Stromal cell of bone marrow (primary cell): Measurements from ENCODE around the gene PPP2R3B.
"Not testable (repeated sequence)": the region's sequence is repeated elsewhere in the genome, so short reads cannot be mapped to it uniquely, and the experiment has no call there.

Experiments used
- DNase-seq: peaks from one replicate; pipeline ENCODE4 v3.0.0-alpha.2; 2012; ENCODE audit warnings: low read depth

PPP2R3B gene

GRCh38 chrX:319579-320125 is 67.1 kb downstream of the PPP2R3B start:
- DNase-seq = no peak

GRCh38 chrX:318739-319578 is 67.7 kb downstream of the PPP2R3B start, which contains the start of gene GTPBP6:
TSS of gene GTPBP6 (minus strand) at chrX:318796. CDS start at chrX:318787, 9 bp downstream.
- DNase-seq = peak; percentile 99

DNA sequence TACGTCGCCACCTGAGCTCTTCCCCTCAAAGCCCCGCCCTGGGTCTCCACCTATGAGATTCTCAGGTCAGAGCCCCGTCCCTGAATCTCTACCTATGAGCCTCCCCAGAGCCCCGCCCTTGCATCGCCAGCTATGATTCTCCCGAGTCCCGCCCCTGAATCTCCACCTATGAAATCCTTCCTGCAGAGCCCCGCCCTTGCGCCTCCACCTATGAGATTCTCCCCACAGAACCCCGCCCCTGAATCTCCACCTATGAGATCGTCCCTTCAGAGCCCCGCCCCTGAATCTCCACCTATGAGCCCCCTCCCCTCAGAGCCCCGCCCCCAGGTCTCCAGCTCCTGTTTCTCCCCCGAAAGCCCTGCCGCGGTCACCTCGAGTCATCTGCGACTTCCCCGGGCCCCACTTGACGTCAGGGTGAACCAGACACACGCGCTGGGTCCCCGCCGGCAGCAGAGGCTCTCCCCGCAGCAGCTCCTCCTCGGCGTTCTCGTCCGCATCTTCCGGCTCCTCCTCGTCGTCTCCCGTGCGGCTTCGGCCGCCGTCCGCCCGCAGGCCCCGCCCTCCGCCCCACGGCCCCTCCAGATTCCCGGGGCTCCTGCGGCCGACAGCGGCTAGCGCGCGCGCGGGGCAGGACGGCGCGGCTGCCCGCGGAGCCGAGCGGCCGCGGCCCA is 68.5 kb downstream of the PPP2R3B start:
- DNase-seq = peak; percentile 98

GRCh38 chrX:317424-318067 is 69.2 kb downstream of the PPP2R3B start:
- DNase-seq = no peak

GRCh38 chrX:316351-317325 is 70.1 kb downstream of the PPP2R3B start:
- DNase-seq = no peak

- DNase-seq = no peak
Measured at GRCh38 chrX:314781-315595, 71.7 kb downstream of the PPP2R3B start.

DNA sequence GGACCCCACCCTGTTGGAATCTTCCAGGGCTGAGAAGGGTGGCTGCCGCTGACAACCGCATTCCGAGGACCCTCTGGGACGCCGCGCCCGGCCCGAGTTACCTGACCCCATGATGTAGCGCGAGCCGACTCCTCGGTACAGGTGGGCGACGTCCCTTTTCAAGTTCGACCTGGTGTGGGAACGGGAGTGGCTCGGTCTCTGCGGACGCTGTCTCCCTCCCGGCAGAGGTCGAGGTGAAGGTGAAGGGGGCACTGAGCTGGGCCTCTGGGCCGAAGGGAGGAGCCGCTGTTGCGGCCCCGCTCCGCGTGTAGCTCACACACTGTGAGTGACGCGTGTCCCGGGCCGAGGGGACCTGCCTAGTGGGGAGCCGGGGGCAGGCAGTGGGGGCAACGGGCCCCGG is 72.7 kb downstream of the PPP2R3B start:
- no peak for DNase-seq

GRCh38 chrX:313546-313945 is 73.2 kb downstream of the PPP2R3B start:
- DNase-seq = no peak

GRCh38 chrX:312621-313331 is 73.9 kb downstream of the PPP2R3B start:
- no peak for DNase-seq

DNA sequence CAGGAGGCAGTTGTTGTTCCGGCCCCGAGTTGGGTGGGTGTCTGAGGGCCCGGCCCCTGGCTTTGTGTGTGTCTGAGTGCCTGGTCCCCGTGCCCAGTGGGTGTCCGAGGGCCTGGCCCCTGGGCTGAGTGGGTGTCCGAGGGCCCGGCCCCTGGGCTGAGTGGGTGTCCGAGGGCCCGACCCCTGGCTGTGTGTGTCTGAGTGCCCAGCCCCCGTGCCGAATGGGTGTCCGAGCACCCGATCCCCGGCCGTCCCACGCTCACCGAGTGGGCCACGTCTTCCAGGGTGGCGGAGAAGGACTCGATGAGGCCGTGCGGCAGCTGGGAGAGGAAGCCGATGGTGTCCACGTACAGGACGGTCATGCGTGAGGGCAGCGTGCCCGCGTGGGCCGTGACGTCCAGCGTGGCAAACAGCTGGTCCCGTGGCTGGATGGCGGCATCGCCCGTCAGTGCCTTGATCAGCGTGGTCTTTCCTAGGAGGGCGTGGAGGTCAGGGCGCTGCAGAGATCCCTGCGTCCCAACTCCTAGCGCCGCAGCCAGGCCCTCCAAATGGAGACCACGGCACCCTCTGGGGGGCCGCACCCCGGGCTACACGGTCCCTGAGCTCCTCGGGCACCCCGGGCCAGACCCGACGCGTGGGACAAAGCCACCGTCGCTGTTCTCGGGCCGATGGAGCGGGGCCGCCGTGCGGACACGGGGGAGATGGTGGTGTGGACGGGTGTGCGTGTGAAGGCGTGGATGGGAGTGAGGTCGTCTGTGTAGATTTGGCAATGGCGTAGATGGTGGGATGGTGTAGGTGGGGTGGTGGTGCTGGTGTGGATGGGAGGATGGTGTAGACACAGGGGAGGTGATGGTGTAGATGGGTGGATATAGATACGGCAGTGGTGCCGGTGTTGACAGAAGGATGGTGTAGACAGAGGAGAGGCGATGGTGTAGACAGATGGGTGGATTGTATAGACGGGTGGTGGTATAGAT is 75.3 kb downstream of the PPP2R3B start:
- no peak for DNase-seq

DNA sequence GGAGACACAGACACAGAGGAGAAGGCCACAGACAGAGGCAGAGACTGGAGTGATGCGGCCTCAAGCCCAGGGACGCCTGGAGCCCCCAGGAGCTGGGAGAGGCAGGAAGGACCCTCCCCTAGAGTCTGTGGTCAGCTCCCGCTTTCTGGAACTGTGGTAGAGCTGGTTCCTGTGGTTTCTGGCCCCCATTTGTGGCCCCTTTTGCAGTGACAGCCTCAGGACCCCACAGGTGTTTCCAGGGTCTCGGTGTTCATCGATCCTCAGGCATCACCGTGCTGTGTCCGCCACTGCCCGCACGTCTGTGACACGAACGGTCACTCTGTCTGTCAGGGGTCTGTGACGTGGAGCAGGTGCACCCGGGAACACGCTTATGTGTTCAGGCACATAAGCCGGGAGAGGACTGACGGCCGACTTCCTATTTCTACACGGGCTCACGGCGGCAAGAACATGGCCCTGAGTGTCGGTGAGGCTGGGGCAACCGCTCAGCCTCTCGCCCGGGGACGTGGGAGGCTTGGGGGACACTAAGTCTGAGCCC is 76.0 kb downstream of the PPP2R3B start:
- DNase-seq = no peak

GRCh38 chrX:308821-309520 is 77.7 kb downstream of the PPP2R3B start:
- no peak for DNase-seq

GRCh38 chrX:307261-308111 is 79.2 kb downstream of the PPP2R3B start:
- DNase-seq = no peak

DNA sequence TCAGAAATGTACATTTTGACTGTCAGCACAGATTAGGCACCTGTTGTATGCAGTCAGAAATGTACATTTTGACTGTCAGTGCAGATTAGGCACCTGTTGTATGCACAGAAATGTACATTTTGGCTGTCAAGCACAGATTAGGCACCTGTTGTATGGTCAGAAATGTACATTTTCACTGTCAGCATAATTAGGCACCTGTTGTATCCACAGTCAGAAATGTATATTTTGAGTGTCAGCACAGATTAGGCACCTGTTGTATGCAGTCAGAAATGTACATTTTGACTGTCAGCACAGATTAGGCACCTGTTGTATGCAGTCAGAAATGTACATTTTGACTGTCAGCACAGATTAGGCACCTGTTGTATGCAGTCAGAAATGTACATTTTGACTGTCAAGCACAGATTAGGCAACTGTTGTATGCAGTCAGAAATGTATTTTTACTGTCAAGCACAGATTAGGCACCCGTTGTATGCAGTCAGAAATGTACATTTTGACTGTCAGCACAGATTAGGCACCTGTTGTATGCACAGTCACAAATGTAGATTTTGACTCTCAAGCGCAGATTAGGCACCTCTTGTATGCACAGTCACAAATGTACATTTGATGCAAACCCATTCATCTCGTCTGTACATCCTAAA is 80.0 kb downstream of the PPP2R3B start:
- not testable (repeated sequence) for DNase-seq

- DNase-seq = not testable (repeated sequence)
Measured at GRCh38 chrX:305781-306613, 80.7 kb downstream of the PPP2R3B start.
